ENCODE data around the gene WDR72.

- TF ChIP-seq POLR2A (IDR thresholded peaks at IDR 0.05) (no peak), CTCF (IDR thresholded peaks at IDR 0.05) (no peak)
These were observed 87.9 kb downstream of the WDR72 start for GRCh38 chr15:53671545-53671944.

Measured in heart left ventricle (tissue), 13 donors.